H4 (cell line): Measurements from ENCODE around the gene VARS1. TPM values are rescaled to one million over a fixed set of nuclear protein-coding genes. Genes with fewer than 3 reads are reported as not detected.
"Not testable (repeated sequence)": the region's sequence is repeated elsewhere in the genome, so short reads cannot be mapped to it uniquely, and the experiment has no call there.

Experiments
- DNase-seq: peaks from one replicate; pipeline ENCODE4 v3.0.0-alpha.2; 2015; ENCODE audit warnings: low spot score
- total RNA-seq: library from RNA; depleted of rRNA; stranded (reverse); fragments of >200 nt; shearing (Covaris generic); gene quantifications from 2 replicates; pipeline ENCODE4 v1.2.3, GENCODE V29; 2014

VARS1 gene
- total RNA-seq, 1 experiment from 2014 or later: 37.5 TPM

DNA sequence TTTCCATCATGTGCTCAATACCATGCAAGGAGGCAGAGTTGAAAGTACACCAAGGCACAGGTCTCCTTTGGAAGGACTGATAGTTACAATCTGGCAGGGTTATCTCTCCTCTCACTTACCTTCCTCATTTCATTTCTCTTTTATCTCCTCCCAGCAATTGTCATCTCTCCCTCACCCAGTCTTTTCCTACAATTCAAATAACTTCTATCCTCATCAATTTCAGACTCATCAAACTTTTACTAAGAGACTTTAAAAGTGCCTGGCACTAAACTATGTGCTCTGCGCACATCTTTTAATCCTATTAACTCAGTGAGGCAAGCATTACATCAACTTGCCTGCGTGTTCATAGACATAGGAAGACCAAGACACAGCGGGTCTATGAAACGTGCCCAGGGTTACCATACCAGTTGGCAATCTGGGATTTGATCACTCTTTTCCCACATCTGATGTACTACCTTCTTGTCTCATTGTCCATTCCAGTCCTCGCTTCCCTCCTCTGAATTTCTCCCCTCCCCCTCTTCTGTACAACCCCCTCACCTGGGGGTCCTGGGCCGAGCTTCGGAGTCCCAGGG, 1.2 kb downstream of the VARS1 start:
- DNase-seq: no peak

- DNase-seq: not testable (repeated sequence)
Measured at GRCh38 chr6:31793927-31794245, 1.7 kb downstream of the VARS1 start.

GRCh38 chr6:31792761-31793171, 2.8 kb downstream of the VARS1 start:
- peak; percentile 53 for DNase-seq

- no peak for DNase-seq
Measured at GRCh38 chr6:31792090-31792374, 3.5 kb downstream of the VARS1 start.

DNA sequence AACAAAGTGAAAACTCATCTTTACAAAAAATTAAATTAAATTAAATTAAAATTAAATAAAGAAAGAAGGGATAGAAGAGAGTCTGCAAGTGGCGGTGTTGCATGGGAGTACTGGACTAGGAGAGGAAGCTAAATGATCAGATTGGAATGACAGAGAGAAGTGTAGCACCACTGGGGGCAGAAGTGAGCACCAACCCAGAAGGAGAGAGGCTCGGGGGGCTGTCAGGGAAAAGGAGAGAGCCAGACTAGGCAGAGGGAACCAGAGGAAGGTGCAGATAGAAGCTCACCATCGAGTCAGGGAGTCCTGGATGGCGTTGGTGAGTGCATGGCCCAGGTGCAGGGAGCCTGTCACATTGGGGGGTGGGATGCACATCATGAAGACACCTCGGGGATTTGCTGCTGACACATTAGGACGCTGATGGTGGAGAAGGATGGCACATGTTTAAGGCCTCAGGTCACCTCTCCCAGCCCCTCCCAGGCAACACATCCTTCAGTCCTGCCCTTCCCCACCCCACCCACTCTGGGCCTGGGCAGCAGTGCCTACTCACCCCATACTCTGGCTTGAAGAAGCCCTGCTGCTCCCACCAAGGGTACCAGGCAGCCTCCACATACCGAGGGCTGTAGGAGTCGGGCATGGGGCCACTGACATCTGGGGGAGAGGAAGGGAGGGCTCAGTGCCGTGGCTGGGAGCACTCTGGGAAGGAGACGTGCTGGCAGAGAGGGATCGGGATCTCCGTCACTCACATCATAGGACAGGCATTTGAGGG, 4.0 kb downstream of the VARS1 start:
- no peak for DNase-seq

GRCh38 chr6:31785475-31785874, 10.1 kb downstream of the VARS1 start:
- DNase-seq: no peak

GRCh38 chr6:31784098-31784925, 11.2 kb downstream of the VARS1 start:
- no peak for DNase-seq

DNA sequence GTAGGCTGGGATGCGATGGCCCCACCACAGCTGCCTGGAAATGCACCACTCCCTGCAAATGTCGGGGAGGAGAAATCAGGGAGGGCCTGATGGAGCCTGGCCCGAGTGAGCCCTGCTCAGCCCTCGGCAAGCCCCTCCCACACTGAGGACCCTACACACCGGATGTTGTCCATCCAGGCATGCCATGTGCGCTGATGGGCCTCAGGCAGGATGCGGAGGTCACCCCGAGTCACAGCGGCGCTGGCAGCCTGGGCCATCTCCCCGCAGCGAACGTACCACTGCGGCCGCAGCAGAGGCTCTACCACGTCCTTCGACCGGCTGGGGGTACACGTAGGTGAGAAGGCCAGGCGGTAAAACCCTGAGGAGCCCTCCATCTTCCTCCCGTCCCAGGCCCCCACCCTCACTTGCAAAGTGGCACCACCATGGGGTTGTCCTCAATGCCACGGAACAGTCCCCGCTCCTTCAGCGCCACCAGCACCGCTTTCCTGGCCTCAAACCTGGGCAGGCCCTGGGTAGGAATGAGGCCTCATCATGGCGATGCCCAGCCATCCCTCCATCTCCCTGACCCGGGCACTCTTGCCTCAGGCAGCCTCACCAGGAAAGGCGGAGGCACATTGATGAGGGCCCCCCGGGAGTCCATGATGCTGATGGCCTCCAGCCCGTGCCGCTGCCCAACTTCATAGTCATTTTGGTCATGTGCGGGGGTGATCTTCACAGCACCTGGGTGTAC, 13.3 kb downstream of the VARS1 start:
- DNase-seq: no peak

GRCh38 chr6:31781244-31782125, 14.1 kb downstream of the VARS1 start:
- no peak for DNase-seq

DNA sequence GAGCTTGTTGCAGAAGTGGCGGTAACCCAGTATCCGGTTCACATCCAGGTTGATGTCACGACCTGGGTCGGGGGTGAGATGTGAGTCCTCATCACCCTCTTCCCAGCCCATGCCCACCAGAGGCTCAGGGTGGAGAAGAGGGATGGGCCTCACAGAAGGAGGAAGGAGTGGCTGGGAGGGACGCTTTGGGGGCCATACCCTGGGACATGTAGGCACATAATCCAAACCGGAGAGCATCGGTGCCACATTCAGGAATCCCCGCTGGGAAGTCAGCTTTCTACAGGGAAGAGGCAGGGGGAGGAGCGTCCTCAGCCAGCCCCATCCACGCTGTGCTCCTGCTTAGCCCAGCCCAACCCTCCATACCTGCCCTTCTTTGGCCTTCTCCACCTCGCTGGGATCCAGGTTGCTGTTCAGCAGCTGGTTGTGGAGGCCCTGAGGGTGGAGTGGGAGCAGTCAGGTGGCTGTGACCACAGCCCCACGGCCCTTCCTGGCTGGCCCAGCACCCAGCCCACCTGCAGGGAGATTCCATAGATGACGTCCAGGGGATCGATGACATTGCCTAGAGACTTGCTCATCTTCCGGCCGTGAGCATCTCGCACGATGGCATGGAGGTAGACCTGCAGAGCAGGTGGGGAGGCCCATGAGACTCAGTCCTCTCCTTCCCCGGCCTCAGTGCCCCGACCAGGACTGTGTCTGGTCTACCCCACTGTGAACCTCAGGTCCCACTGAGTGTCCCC, 14.9 kb downstream of the VARS1 start:
- DNase-seq: no peak

GRCh38 chr6:31779908-31780307, 15.6 kb downstream of the VARS1 start:
- DNase-seq: no peak

DNA sequence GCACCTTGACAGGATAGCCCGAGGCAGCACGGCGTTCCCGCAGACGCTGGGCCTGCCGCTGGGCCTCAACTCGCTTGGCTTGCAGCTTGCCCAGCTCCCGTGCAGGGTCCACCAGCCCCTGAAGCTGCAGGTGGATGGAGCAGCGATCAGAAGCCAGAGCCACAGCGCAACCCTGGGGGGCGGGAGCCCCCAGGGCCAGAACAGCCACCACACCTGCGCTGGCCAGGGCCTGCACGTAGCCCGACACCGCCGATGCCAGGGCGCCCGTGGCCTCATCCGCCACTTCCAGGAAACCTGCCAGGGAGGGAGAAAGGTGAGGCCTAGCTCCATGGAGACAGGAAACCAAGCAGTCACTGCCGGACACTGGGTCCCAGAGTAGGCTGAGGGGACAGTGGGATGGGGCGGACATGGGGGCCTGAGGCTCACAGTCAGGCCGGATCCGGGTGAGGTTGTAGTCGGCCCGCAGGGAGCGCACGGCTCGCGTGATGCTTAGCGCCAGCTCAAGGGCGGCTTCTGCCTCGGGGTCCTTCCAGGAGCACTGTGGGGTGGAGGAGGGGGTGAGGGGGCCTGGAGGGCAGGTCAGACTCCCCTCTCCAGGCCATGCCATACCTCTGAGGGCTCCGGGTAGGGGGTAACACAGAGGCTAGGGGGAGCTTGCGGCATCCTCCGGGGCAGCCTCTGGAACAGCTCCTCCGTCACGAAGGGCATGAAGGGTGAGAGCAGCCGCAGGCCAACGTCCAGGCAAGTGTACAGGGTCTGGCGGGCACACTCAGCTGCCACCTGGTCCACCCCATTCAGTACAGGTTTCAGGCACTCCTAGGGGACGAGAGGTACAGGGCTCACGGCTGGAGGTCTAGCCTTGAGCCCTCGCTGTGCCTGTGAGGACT, 16.3 kb downstream of the VARS1 start:
- no peak for DNase-seq

- DNase-seq: no peak
Measured at GRCh38 chr6:31778193-31778592, 17.4 kb downstream of the VARS1 start.

DNA sequence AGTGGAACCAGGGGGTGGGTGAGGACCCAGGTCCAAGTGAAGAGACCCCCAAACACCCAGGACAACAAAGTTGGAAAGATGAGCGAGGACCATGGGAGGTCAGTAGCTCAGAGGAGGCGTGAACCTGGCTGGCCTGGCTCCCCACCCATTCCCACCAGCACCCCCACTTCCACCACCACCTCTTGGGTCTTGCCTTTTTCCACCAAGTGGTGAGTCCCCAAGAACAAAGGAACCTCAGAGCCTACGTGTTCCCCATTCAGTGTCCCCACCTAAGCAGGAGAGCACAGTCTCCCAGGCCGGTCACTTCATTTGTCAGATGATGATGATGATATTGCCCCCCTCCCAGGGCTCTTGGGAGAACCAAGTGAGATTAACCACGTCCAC, 17.9 kb downstream of the VARS1 start:
- no peak for DNase-seq

DNA sequence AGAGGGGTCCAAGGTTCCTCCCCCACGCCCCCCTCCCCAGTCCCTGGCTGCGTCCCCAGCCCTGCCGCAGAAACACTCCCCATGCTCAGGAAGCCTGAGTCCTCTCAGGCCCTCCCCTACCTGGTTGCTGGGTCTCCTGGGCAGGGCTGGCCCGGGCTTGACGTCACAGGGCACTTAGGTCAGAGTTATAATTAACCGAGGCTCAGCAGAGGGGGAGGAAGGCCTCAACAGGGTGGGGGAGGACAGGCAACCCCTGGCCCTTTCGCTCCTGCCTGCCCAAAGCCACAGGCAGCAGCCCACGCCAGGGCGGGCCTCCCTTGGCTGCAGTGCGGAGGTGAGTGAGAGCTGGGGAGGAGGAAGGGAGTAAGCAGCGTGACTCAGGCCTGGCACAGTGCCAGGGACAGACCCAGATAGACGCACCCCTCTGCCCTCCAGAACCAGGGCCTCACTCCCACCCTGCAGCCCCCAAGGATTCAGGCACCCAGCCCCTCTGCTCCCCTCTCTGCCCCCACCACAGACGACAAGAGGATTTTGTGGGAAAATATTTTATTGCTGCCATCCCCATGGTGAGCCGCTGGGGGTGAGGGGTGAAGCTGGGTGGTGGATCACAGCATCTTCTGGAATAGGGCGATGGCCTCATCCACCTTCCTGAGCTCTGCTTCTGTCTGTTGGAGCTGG, 18.4 kb downstream of the VARS1 start, which contains the start of gene VWA7:
TSS of gene VWA7 (minus strand) at position 340 of the 678 bp plus-strand sequence. CDS start 549 bp downstream, outside the sequence.
- peak; percentile 90 for DNase-seq

GRCh38 chr6:31776485-31776988, 19.0 kb downstream of the VARS1 start:
- no peak for DNase-seq

DNA sequence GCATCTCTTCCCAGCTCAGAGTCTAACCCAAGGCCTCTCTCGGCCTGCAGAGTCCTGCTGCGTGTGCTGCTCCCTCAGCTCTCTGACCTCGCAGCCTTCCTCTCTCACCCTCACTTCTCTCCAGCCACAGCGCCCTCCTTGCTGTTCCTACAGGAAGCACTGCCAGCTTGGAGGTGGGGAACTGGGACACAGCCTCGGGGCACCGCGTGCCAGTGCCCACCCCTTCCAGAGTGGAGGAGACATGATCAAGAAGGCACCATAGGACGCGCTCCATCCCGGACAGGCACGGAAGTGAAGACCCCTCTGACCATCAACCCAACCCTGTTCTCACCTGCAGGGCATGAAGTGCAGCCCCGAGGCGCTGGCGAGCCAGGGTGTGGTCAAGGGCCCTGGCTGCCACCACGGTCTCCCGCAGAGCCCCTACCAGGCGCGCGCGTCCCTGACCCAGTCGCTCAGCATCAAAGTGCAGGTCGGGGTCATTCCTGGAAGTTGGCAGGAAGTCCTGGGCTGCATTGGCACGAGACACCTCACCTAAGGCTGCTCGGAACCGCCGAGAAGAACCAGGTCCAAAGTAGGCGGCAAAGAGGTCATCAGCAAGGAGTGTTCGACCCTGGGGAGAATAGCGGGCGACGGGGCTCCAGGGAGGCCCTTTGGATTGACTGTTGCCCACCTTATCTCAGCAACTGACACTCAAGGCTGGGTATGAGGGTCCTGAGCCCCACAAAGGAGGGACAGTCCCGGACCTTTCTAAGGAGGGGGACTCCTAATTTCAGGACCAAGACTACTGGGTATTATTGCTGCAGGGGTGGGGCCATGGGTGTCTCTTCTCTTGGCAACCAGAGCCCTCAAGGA, 19.7 kb downstream of the VARS1 start:
- DNase-seq: no peak

DNA sequence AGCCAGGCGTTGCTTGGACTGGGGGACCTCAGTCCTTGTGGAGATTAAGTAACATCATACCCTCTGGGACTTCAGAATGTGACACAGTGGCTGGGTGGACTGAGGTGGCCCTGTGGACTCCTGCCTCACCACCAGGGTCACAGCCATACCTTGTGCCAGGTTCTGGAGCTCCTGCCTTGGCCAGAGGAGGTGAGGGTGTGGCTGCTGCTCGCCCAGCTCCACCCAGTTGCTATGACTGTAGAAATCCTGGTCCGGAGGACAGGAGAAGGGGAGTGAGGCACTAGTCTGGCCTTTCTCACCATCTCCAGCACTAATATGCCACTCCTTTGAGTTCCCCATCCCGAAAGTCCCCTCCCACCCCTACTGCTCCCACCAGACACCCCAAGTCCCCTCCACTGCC, 20.4 kb downstream of the VARS1 start:
- no peak for DNase-seq
